Subcutaneous adipose tissue (tissue), 4 donors: ENCODE data around the gene RPL41. TPM values are rescaled to one million over a fixed set of nuclear protein-coding genes. Genes with fewer than 3 reads are reported as not detected.

Experiments used
- total RNA-seq, 4 donors: library from RNA; depleted of rRNA; stranded (reverse); fragments of >200 nt; gene quantifications; one replicate each; pipeline ENCODE4 v1.1.0, GENCODE V29; 2016
- TF ChIP-seq, protein P1 (sequence below): fragments of 450-650 bp; IDR thresholded peaks from one replicate; pipeline ENCODE4 v1.5.1; 2016; ENCODE audit warnings: low read depth, mild to moderate bottlenecking, control low read depth, antibody characterized with exemption, moderate library complexity

The RPL41 gene
- total RNA-seq, 4 donors from 2014 or later, result 2,735 to 3,575 (median 3,131) TPM

DNA sequence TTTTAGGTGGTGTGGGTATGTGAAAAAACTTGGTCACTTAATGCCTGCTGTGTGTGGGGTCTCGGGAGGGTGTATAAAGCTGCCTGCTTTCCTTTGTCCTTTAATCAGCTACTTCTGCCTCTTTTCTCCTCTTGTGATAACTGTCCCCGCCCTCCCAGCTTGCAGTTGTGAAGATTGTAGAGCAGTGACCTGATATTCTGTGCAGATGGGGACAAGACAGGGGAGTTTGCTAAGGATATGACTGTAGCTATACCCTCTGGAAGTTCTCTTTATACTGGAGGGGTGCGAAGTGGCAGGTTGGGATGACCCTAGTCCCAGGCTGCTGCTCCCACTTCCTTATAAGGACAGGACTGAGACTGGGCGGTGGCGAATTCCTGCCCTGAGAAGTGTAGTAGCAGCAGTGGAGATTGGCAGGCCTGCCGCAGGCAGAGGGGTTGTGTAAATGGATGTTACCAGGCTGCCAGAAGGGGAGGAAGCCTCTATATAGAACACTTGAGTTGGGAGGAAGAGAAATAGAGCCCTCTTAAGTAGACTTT is 42.6 kb downstream of the RPL41 start:
- TF ChIP-seq, protein P1, sequence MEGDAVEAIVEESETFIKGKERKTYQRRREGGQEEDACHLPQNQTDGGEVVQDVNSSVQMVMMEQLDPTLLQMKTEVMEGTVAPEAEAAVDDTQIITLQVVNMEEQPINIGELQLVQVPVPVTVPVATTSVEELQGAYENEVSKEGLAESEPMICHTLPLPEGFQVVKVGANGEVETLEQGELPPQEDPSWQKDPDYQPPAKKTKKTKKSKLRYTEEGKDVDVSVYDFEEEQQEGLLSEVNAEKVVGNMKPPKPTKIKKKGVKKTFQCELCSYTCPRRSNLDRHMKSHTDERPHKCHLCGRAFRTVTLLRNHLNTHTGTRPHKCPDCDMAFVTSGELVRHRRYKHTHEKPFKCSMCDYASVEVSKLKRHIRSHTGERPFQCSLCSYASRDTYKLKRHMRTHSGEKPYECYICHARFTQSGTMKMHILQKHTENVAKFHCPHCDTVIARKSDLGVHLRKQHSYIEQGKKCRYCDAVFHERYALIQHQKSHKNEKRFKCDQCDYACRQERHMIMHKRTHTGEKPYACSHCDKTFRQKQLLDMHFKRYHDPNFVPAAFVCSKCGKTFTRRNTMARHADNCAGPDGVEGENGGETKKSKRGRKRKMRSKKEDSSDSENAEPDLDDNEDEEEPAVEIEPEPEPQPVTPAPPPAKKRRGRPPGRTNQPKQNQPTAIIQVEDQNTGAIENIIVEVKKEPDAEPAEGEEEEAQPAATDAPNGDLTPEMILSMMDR, result no peak

DNA sequence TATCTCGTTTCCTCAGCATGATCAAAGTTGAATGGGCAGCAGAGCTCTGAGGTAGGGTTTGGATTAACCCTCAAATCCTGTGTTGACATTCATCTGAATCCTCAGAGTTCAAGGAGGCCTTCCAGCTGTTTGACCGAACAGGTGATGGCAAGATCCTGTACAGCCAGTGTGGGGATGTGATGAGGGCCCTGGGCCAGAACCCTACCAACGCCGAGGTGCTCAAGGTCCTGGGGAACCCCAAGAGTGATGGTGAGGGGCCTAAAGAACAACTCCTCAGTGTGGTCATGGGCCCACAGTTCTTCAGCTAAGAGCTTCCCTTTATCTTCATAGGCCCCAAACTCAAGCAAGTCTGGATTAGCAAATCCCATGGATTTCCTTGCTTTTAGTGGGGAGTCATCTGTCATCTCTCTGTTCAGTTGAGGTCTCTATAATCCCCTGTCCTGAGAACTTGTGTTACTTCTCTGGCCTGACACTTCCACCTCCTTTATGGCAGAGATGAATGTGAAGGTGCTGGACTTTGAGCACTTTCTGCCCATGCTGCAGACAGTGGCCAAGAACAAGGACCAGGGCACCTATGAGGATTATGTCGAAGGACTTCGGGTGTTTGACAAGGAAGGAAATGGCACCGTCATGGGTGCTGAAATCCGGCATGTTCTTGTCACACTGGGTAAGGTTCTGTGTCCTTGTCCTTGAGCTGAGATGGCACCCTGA is 43.2 kb downstream of the RPL41 start:
- TF ChIP-seq, protein P1, result no peak

DNA sequence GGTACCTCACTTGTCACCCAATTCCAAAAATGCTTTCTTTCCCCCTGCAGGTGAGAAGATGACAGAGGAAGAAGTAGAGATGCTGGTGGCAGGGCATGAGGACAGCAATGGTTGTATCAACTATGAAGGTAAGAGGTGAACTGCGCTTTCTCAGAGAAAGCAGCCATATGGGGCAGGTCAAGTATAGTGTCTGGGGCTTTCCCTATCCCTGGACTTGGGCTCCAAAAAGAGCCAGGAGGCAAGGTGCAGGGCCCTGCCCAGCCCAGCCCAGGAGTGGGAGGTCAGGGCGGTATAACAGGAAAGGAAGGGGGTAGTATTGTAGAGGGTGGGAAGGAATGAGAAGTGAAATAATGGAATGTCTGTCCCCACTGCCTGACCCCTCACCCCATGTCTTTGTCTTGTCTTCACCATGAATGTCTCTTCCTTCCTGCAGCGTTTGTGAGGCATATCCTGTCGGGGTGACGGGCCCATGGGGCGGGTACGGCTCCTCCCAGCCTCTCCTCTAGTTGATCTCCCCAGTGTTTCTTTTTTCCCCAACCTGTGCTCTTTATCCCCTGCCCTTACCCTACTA is 43.8 kb downstream of the RPL41 start:
- TF ChIP-seq, protein P1, result no peak

DNA sequence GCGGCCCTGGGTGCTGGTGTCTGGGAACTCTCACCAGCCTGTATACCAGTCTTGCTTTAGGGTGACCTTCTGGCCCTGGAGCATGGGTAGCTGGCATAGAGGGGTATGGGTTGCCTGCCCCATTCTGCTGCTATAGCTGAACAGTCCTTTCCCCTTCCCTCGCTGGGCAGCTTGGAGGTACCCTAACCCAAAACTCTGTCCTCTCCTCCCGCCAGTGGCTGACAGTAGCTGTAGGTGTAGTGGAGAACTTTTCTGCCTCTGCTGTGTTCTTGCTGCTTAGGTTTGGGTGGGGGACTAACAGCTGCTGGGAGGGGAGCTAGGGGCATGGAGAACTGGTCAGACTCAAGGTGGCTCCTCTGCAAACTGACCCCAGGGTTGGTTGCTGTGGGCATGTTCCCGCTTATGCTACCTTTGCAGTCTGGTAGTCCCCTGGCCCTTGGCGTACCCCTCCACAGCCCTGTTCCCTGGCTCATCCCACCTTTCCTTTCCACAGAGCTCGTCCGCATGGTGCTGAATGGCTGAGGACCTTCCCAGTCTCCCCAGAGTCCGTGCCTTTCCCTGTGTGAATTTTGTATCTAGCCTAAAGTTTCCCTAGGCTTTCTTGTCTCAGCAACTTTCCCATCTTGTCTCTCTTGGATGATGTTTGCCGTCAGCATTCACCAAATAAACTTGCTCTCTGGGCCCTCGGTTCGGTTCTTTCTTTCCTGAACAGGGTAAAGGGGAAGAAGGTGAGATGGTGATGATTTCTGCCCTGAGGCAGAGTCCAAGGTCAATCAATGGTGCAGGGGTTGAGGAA is 44.7 kb downstream of the RPL41 start:
- TF ChIP-seq, protein P1, result no peak

DNA sequence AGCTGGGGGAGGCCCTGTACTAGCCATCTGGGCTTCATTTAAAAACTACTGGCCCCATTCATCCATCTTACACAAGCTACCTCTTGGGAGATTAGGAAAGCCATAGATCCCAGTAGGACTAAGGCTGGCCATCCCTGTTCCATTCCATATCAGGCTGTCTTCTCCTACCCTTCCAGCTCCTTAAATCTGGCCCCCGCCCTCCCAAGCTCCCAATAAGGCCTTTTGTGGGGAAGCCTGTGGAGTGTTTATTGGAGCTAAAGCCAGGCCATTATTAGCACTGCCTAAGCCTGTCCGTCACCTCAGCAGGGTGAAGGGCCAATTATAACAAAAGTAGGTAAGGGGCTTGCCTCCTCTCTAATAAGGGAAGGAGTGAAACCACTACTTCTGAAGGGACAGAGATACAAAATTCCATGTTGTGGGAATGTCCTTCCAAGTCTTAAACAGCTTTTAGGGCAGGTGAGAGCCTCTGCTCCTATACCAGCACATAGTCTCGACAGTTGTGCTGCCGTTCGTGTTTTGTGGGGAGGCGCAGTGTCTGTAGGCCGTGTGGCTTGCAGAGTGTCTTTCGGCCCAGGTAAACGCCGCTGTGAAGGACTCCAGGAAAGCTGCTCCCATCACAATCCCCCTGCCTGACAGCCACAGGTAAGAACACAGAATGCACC is 45.4 kb downstream of the RPL41 start:
- TF ChIP-seq, protein P1, result no peak

DNA sequence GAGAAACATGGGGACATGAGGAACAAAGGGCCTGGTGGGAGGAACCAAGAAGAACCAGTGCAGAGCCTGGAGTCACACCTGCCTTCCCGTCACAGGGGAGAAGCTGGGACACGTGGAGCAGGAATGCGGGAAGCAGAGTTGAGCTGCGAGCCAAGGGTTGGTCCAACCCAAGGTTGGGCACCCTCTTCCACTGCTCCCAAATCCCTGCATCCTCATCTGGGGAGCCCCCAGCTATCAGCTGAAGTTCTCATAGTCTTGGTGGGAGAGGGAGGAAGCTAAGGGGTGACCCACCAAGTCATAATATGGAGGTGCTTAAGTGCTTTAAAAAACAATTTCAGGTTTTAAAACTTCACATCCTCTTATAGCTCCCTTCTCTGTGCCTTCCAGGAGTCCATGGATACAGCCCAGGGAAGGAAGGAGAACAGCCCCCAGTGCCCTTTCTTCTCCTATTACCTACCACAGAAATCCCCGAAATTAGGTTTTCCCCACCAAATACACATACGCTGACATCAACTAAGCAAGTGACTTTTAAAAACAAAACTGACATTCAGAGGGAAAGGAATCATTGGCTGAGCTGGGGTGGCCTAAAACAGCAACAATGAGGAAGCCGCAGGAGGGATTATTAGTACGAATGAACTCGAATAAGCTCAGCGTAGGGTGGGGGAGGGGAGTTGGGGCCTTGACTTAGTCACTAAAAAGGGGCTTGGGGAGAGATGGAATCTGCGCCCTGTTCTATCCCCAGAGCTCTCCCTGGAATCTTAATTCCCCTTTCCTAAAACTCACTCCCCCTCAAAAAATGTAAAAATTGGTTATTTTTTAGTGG is 46.2 kb downstream of the RPL41 start:
- TF ChIP-seq, protein P1, result no peak
